Endothelial cell of umbilical vein (primary cell): ENCODE measurements around the gene TMEM114. TPM values are rescaled to one million over a fixed set of nuclear protein-coding genes. Genes with fewer than 3 reads are reported as not detected.

Experiments
- BruUV-seq: library from RNA; stranded (reverse); fragments of 400-500 nt; replicated peaks from 2 replicates; lab custom pipeline; 2021; lab: Mats Ljungman, UMichigan
- CTCF ChIA-PET: fragments of 300-600, 350-600 bp; sonication (Branson Sonifier 250); formaldehyde crosslinking; loops from one replicate; lab custom pipeline; 2021; ENCODE audit warnings: antibody characterized with exemption, inconsistent platforms; lab: Charles Lee
- POLR2A ChIA-PET: fragments of 300-600, 350-600 bp; sonication (Branson Sonifier 250); formaldehyde crosslinking; loops from one replicate; lab custom pipeline; 2021; ENCODE audit warnings: antibody characterized with exemption, inconsistent platforms; lab: Charles Lee
- DNase-seq: peaks from one replicate; pipeline ENCODE4 v3.0.0-alpha.2; 2011; ENCODE audit warnings: low read depth, low spot score
- FAIRE-seq: peaks from 2 replicates; lab custom pipeline; 2011; peaks lifted over from hg19 to GRCh38; lab: Jason Lieb, UNC
- H2AFZ ChIP-seq: 2 replicates; pipeline ENCODE4 v1.6.0; 2012; ENCODE audit warnings: low read depth, low read length, control low read depth, inconsistent platforms
- H3K27ac ChIP-seq: 2 replicates; pipeline ENCODE4 v1.5.1; 2011; ENCODE audit warnings: low read depth, mild to moderate bottlenecking, control low read depth, low read length, moderate library complexity; ENCODE audit not compliant: insufficient read depth
- H3K27me3 ChIP-seq, 2 experiments: 2 replicates each; pipeline versions ENCODE4 v1.6.0 to v1.6.1; 2011; ENCODE audit warnings: low read length in 2 of 2, mixed read lengths in 1 of 2; ENCODE audit not compliant: control insufficient read depth in 2 of 2, insufficient read depth in 2 of 2
- H3K36me3 ChIP-seq, 2 experiments: 2 replicates in 1 of 2; 3 replicates in 1 of 2; pipeline ENCODE4 v1.5.1; 2011; ENCODE audit warnings: low read length in 2 of 2, mild to moderate bottlenecking in 1 of 2, moderate library complexity in 1 of 2; ENCODE audit not compliant: control insufficient read depth in 2 of 2, insufficient read depth in 2 of 2; ENCODE audit errors: extremely low read depth in 1 of 2
- H3K4me1 ChIP-seq: 3 replicates; pipeline ENCODE4 v1.5.1; 2011; ENCODE audit warnings: mild to moderate bottlenecking, low read length; ENCODE audit not compliant: control insufficient read depth, insufficient read depth; ENCODE audit errors: extremely low read depth
- H3K4me2 ChIP-seq: 2 replicates; pipeline ENCODE4 v1.6.1; 2011; ENCODE audit warnings: low read length, control low read depth, mixed read lengths; ENCODE audit not compliant: insufficient read depth
- H3K4me3 ChIP-seq, 3 experiments: fragments of 200-600 bp in 1 of 3; sonication (generic), shearing (Covaris generic) in 1 of 3; replicated peaks in 1 of 3; 2 replicates each; pipeline ENCODE4 v1.5.1; 2011 to 2016; ENCODE audit warnings: control low read depth in 3 of 3, low read length in 3 of 3, mild to moderate bottlenecking in 2 of 3, inconsistent platforms in 1 of 3, low read depth in 1 of 3, moderate library complexity in 1 of 3; ENCODE audit not compliant: insufficient read depth in 1 of 3
- H3K79me2 ChIP-seq: 2 replicates; pipeline ENCODE4 v1.6.0; 2012; ENCODE audit warnings: low read length, inconsistent platforms; ENCODE audit not compliant: control insufficient read depth, insufficient read depth
- H3K9ac ChIP-seq: replicated peaks from 2 replicates; pipeline ENCODE3; 2011; ENCODE audit warnings: low read length, control low read depth; ENCODE audit not compliant: insufficient read depth; ENCODE audit errors: extremely low read depth
- H3K9me1 ChIP-seq: replicated peaks from 3 replicates; pipeline ENCODE4 v1.6.0; 2011; ENCODE audit warnings: mild to moderate bottlenecking, low read length; ENCODE audit not compliant: control insufficient read depth, insufficient read depth; ENCODE audit errors: extremely low read depth
- H3K9me3 ChIP-seq: replicated peaks from 2 replicates; pipeline ENCODE4 v1.5.1; 2012; ENCODE audit warnings: low read length, inconsistent platforms; ENCODE audit not compliant: control insufficient read depth, insufficient read depth
- H4K20me1 ChIP-seq: replicated peaks from 2 replicates; pipeline ENCODE3; 2011; ENCODE audit warnings: mild to moderate bottlenecking, low read length; ENCODE audit not compliant: control insufficient read depth, insufficient read depth; ENCODE audit errors: extremely low read depth
- CTCF ChIP-seq, 2 donors: IDR thresholded peaks; 1 replicate in 1 of 2; 2 replicates in 1 of 2; pipeline ENCODE4 v1.5.1; 2011; ENCODE audit warnings: low read length in 2 of 2, mild to moderate bottlenecking in 2 of 2, moderate library complexity in 2 of 2, control low read depth in 1 of 2, inconsistent platforms in 1 of 2, low read depth in 1 of 2; ENCODE audit not compliant: insufficient read depth in 1 of 2; ENCODE audit errors: extremely low read depth in 1 of 2
- EZH2 ChIP-seq: IDR thresholded peaks from 2 replicates; pipeline ENCODE4 v1.6.1; 2012; ENCODE audit warnings: borderline replicate concordance, low read depth, mild to moderate bottlenecking, moderate library complexity, low read length, inconsistent platforms; ENCODE audit not compliant: severe bottlenecking
- FOS ChIP-seq: IDR thresholded peaks from 2 replicates; pipeline ENCODE4 v1.6.1; 2011; ENCODE audit warnings: mild to moderate bottlenecking, low read length, moderate library complexity, borderline replicate concordance; ENCODE audit not compliant: insufficient read depth
- GATA2 ChIP-seq: IDR thresholded peaks from 2 replicates; pipeline ENCODE4 v1.7.0; 2011; ENCODE audit warnings: low read depth, mild to moderate bottlenecking, moderate library complexity, mixed read lengths, low read length; ENCODE audit not compliant: insufficient read length, insufficient read depth
- JUN ChIP-seq: IDR thresholded peaks from 2 replicates; pipeline ENCODE4 v1.6.1; 2011; ENCODE audit warnings: borderline replicate concordance, low read depth; ENCODE audit not compliant: insufficient read length, insufficient read depth
- MAX ChIP-seq: IDR thresholded peaks from 2 replicates; pipeline ENCODE4 v1.6.1; 2011; ENCODE audit not compliant: insufficient read depth, insufficient read length
- MYC ChIP-seq: IDR thresholded peaks from one replicate; pipeline ENCODE4 v1.6.1; 2011; ENCODE audit warnings: mild to moderate bottlenecking, low read depth, low read length
- POLR2A ChIP-seq: IDR thresholded peaks from 2 replicates; pipeline ENCODE4 v1.6.1; 2012; ENCODE audit warnings: low read depth, mild to moderate bottlenecking, control low read depth, low read length
- POLR2AphosphoS5 ChIP-seq: IDR thresholded peaks from 2 replicates; pipeline ENCODE4 v1.6.1; 2012; ENCODE audit warnings: low read depth, mild to moderate bottlenecking, control low read depth, low read length, moderate library complexity; ENCODE audit not compliant: insufficient read depth
- dilution Hi-C: fragments of 300-500 bp; cut with MboI; formaldehyde crosslinking; loops from one replicate; pipeline ENCODE4 v1.15.0; 2019; ENCODE audit warnings: low sequenced_read_pairs; ENCODE audit not compliant: extremely low pct_ligation_motif_present
- intact Hi-C: fragments of 100-400 bp; cut with micrococcal nuclease; formaldehyde crosslinking; loops from one replicate; pipeline ENCODE4 v1.10.0; 2022
- polyA plus RNA-seq, 4 experiments: library from polyadenylated mRNA; depleted of rRNA in 3 of 4; stranded (reverse) in 3 of 4; unstranded in 1 of 4; fragments of >200 nt; gene quantifications; 2 replicates each; pipeline versions ENCODE4 v1.2.1 to v1.2.3, GENCODE V29; 2011 to 2012; ENCODE audit warnings: missing spikeins in 1 of 4
- total RNA-seq: library from RNA; stranded (reverse); gene quantifications from 2 replicates; pipeline ENCODE4 v1.2.3, GENCODE V29; 2021

The TMEM114 gene
- total and polyA plus RNA-seq, 2 donors (not counting 3 experiments of a cell fraction or from before 2014, with no cell fraction given): not detected

- ChIA-PET CTCF (interaction anchor here (1.2 to 1.5 kb wide), 2 partner anchors 508 to 1888 kb away, joined by 3 read pairs; no protein-coding TSS in a partner anchor), POLR2A (no interaction called here)
- no TSS peak for BruUV-seq
- Histone ChIP-seq H3K4me3 (no peak overlapping the region), H2AFZ (no peak overlapping the region), H3K9me3 (no peaks in the 10 kb centered on the region), H3K79me2 (peaks cover 20% of the 10 kb centered on the region), H3K4me1 (peaks cover 8% of the 10 kb centered on the region), H3K27ac (no peak overlapping the region), H3K4me2 (no peak overlapping the region), H3K9ac (no peak overlapping the region), H4K20me1 (no peaks in the 10 kb centered on the region), H3K9me1 (no peaks in the 10 kb centered on the region), H3K36me3 (peaks cover 21 to 46% of the 10 kb centered on the region in 2 experiments), H3K27me3 (no peaks in the 10 kb centered on the region)
- DNase-seq: no peak
- intact Hi-C loops: no loop called here
- dilution Hi-C loops: no loop called here
- no peak for FAIRE-seq
- TF ChIP-seq CTCF (IDR thresholded peaks at IDR 0.05; ENCODE audit: extremely low read depth in 1 of 2, insufficient read depth in 1 of 2, low read depth in 1 of 2, low read length in 2 of 2): no peak
- no peak for TF ChIP-seq POLR2A
- TF ChIP-seq EZH2: no peak
- TF ChIP-seq POLR2AphosphoS5: no peak
- no peak for TF ChIP-seq GATA2
- TF ChIP-seq MYC: no peak
- no peak for TF ChIP-seq MAX
- TF ChIP-seq FOS: no peak
- TF ChIP-seq JUN: no peak
Measured at GRCh38 chr16:8626946-8627345, 36.6 kb upstream of the TMEM114 start.
